Neural progenitor cell (in vitro differentiated cells): Measurements from ENCODE around the gene KRT39.

ENCODE experiments used
- CTCF ChIP-seq: fragments of 200-600 bp; sonication (generic); IDR thresholded peaks from 2 replicates; pipeline ENCODE4 v1.5.1; 2017; ENCODE audit warnings: antibody characterized with exemption, mild to moderate bottlenecking
- EZH2 ChIP-seq: fragments of 200-600 bp; sonication (generic); IDR thresholded peaks from 2 replicates; pipeline ENCODE4 v1.6.1; 2017; ENCODE audit warnings: antibody characterized with exemption, mild to moderate bottlenecking, moderate library complexity
- EZH2phosphoT487 ChIP-seq: fragments of 200-600 bp; sonication (generic); IDR thresholded peaks from 2 replicates; pipeline ENCODE4 v1.6.1; 2017; ENCODE audit warnings: antibody characterized with exemption

DNA sequence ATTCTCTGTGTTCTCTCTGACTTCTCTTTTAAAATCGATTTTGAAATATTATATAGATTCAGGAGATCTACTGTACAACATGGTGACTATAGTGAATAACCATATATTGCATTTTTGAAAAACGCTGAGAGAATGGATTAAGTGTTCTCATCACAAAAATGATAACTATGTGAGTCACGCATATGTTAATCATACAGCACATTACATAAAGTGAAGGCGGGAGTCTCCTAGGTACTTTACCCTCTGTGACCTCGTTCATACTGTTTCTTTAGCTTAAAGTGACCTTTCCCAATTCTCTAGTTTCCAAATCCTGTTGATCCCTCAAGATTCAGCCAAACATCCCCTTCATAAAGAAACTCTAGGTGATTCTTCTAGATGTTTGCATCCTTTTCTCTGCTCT lies 36.1 kb upstream of the KRT39 start:
- TF ChIP-seq CTCF = no peak
- no peak for TF ChIP-seq EZH2
- no peak for TF ChIP-seq EZH2phosphoT487
